Suprapubic skin (tissue), 4 donors: ENCODE results near the gene PRMT1. TPM values are rescaled to one million over a fixed set of nuclear protein-coding genes. Genes with fewer than 3 reads are reported as not detected.
"Not testable (repeated sequence)": the region's sequence is repeated elsewhere in the genome, so short reads cannot be mapped to it uniquely, and the experiment has no call there.

ENCODE experiments used
- DNase-seq, 2 donors: peaks; one replicate each; pipeline ENCODE4 v3.0.0-alpha.2; 2019; ENCODE audit warnings: low spot score in 2 of 2
- H3K27ac ChIP-seq: fragments of 200-600 bp; sonication (generic); one replicate; pipeline ENCODE4 v1.5.1; 2019
- H3K27me3 ChIP-seq: fragments of 200-600 bp; sonication (generic); one replicate; pipeline ENCODE4 v1.5.1; 2019
- H3K36me3 ChIP-seq: fragments of 200-600 bp; sonication (generic); one replicate; pipeline ENCODE4 v1.5.1; 2019
- H3K4me1 ChIP-seq: fragments of 200-600 bp; sonication (generic); one replicate; pipeline ENCODE4 v1.5.1; 2019
- H3K4me3 ChIP-seq: fragments of 200-600 bp; sonication (generic); one replicate; pipeline ENCODE4 v1.5.1; 2019; ENCODE audit warnings: mild to moderate bottlenecking
- H3K9me3 ChIP-seq: fragments of 200-600 bp; sonication (generic); one replicate; pipeline ENCODE4 v1.5.1; 2019
- EP300 ChIP-seq: sonication (generic); formaldehyde crosslinking; IDR thresholded peaks from one replicate; pipeline ENCODE4 v1.6.1; 2017; ENCODE audit warnings: antibody characterized with exemption
- POLR2A ChIP-seq, 2 donors: fragments of 450-650 bp; IDR thresholded peaks; one replicate each; pipeline ENCODE4 v1.6.1; 2017; ENCODE audit warnings: antibody characterized with exemption in 2 of 2, mild to moderate bottlenecking in 2 of 2, moderate library complexity in 2 of 2
- POLR2AphosphoS5 ChIP-seq, 3 donors: sonication (generic); formaldehyde crosslinking; IDR thresholded peaks; one replicate each; pipeline ENCODE4 v1.6.1; 2017; ENCODE audit warnings: antibody characterized with exemption in 3 of 3
- WGBS: methylation state at CpG from one replicate; pipeline ENCODE4 v1.1.5; 2018; 5-methylcytosine and 5-hydroxymethylcytosine counted together
- total RNA-seq, 4 donors: library from RNA; depleted of rRNA; stranded (reverse); fragments of >200 nt; gene quantifications; one replicate each; pipeline ENCODE4 v1.1.0, GENCODE V29; 2016
- TF ChIP-seq, protein P1 (sequence below), 2 donors: fragments of 200-600 bp in 1 of 2; fragments of 450-650 bp in 1 of 2; sonication (generic) in 1 of 2; IDR thresholded peaks; one replicate each; pipeline ENCODE4 v1.5.1; 2016 to 2019; ENCODE audit warnings: antibody characterized with exemption in 2 of 2, mild to moderate bottlenecking in 1 of 2, moderate library complexity in 1 of 2

Gene PRMT1
- total RNA-seq, 4 donors from 2014 or later: 101 to 142 (median 112) TPM

DNA sequence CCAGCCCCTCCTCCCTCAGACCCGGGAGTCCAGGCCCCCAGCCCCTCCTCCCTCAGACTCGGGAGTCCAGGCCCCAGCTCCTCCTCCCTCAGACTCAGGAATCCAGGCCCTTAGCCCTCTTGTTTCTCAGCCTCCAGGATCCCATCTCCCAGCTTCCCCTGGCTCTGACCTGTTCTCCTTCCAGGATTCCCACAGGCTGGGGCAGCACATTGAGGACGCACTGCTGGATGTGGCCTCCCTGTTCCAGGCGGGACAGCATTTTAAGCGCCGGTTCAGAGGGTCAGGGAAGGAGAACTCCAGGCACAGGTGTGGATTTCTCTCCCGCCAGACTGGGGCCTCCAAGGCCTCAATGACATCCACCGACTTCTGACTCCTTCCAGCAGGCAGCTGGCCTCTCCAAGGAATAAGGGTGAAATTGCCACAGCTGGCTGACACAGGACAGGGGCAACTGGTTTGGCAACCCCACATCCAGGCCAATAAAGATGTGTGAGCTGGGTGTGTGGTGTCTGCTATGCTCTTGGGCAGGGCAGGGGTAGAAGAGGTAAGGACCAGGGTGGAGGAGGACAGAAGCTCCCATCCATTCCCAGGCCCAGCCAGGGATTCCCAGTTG is 36.3 kb downstream of the PRMT1 start:
- peak overlapping the region; percentile 15 for H3K27ac ChIP-seq
- TF ChIP-seq POLR2A (IDR thresholded peaks at IDR 0.05) (no peak), EP300 (no peak), POLR2AphosphoS5 (IDR thresholded peaks at IDR 0.05) (no peak)
- TF ChIP-seq, protein P1, sequence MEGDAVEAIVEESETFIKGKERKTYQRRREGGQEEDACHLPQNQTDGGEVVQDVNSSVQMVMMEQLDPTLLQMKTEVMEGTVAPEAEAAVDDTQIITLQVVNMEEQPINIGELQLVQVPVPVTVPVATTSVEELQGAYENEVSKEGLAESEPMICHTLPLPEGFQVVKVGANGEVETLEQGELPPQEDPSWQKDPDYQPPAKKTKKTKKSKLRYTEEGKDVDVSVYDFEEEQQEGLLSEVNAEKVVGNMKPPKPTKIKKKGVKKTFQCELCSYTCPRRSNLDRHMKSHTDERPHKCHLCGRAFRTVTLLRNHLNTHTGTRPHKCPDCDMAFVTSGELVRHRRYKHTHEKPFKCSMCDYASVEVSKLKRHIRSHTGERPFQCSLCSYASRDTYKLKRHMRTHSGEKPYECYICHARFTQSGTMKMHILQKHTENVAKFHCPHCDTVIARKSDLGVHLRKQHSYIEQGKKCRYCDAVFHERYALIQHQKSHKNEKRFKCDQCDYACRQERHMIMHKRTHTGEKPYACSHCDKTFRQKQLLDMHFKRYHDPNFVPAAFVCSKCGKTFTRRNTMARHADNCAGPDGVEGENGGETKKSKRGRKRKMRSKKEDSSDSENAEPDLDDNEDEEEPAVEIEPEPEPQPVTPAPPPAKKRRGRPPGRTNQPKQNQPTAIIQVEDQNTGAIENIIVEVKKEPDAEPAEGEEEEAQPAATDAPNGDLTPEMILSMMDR (IDR thresholded peaks at IDR 0.05): no peak
- DNase-seq: no peak
- H3K27me3 ChIP-seq: no peaks in the 10 kb centered on the region
- no peak overlapping the region for H3K4me3 ChIP-seq
- H3K9me3 ChIP-seq: no peaks in the 10 kb centered on the region
- peaks cover 11% of the 10 kb centered on the region for H3K4me1 ChIP-seq
- whole genome bisulfite sequencing: 61% methylated on average over 5 of the region's 8 CpGs
- no peaks in the 10 kb centered on the region for H3K36me3 ChIP-seq

DNA sequence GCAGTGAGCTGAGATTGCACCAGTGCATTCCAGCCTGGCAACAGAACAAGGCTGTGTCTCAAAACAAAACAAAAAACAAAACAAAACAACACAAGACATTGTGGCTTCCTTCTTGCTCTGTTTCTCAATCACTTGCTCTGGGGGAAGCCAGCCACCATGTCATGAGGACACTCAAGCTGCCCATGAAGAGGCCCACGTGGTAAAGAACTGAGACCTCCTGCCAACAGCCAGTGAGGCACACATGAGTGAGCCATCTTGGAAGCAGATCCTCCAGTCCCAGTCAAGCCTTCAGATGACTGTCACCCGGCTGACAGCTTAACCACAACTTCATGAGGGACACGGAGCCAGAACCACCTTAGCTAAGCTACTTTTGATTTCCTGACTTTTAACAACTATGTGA is 39.1 kb downstream of the PRMT1 start:
- WGBS: 78% methylated on average over 3 of the region's 3 CpGs
- Histone ChIP-seq H3K4me1 (peaks cover 11% of the 10 kb centered on the region), H3K27me3 (no peaks in the 10 kb centered on the region), H3K4me3 (no peak overlapping the region), H3K36me3 (no peaks in the 10 kb centered on the region), H3K27ac (no peak overlapping the region), H3K9me3 (no peaks in the 10 kb centered on the region)
- TF ChIP-seq, protein P1 (IDR thresholded peaks at IDR 0.05): no peak
- no peak for TF ChIP-seq POLR2AphosphoS5 (IDR thresholded peaks at IDR 0.05)
- no peak for DNase-seq

DNA sequence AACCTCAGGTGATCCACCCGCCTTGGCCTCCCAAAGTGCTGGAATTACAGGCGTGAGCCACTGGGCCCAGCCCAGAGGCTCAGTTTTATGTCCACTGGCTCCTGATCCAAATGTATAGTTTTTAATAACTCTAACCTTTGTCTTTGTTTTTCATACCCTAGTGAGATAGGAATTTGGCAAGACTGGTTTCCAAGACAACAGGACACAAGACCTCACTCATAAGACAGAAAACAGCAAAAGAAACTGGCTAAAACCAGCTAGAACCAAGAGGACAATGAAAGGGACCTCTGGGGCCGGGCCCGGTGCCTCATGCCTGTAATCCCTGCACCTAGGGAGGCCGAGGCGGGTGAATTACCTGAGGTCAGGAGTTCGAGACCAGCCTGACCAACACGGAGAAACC is 41.4 kb downstream of the PRMT1 start:
- 94% methylated on average over 8 of the region's 8 CpGs for WGBS
- H3K9me3 ChIP-seq: no peaks in the 10 kb centered on the region
- no peaks in the 10 kb centered on the region for H3K36me3 ChIP-seq
- no peak overlapping the region for H3K27ac ChIP-seq
- TF ChIP-seq EP300 (no peak), POLR2AphosphoS5 (IDR thresholded peaks at IDR 0.05) (no peak), POLR2A (IDR thresholded peaks at IDR 0.05) (no peak)
- TF ChIP-seq, protein P1 (IDR thresholded peaks at IDR 0.05): no peak
- H3K27me3 ChIP-seq: no peaks in the 10 kb centered on the region
- H3K4me3 ChIP-seq: no peak overlapping the region
- DNase-seq: no peak
- no peaks in the 10 kb centered on the region for H3K4me1 ChIP-seq

DNA sequence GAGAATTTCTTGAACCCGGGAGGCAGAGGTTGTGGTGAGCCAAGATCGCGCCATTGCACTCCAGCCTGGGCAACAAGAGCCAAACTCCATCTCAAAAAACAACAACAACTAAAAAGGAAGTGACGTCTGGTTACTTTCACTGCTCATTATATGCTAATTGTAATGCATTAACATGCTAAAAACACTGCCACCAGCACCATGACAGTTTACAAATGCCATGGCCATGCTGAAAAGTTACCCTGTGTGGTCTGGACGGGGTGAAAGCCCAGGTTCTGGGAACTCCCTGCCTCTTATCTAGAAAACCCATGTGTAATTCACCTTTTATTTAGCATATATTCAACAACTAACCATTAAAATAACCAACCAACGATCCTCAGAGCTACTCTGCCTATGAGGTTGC is 41.9 kb downstream of the PRMT1 start:
- no peaks in the 10 kb centered on the region for H3K36me3 ChIP-seq
- WGBS: 84% methylated on average over 6 of the region's 6 CpGs
- H3K27ac ChIP-seq: no peak overlapping the region
- no peak for DNase-seq
- no peaks in the 10 kb centered on the region for H3K9me3 ChIP-seq
- no peaks in the 10 kb centered on the region for H3K4me1 ChIP-seq
- TF ChIP-seq, protein P1 (IDR thresholded peaks at IDR 0.05): no peak
- no peak for TF ChIP-seq POLR2A (IDR thresholded peaks at IDR 0.05)
- no peak for TF ChIP-seq POLR2AphosphoS5 (IDR thresholded peaks at IDR 0.05)
- no peak for TF ChIP-seq EP300
- H3K4me3 ChIP-seq: no peak overlapping the region
- no peaks in the 10 kb centered on the region for H3K27me3 ChIP-seq

DNA sequence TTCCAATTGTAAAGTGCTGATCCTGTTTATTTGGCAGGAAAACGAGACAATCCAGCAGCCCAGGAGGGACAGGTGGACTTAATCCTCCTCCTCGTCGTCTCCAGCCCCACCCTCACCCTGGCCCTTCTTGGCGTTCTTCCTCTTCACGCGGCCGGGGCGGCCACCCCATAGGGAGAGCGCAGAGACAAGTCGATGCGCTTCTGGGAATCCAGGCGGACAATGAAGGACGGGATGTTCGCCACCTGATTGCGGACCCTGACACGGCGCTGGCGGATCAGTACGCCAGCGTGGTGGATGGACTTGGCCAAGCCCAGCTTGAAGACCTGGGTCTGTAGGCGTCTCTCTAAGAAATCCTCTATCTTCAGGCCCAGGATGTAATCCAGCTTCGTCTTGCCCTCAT is 42.3 kb downstream of the PRMT1 start:
- not testable (repeated sequence) for DNase-seq, H3K9me3 ChIP-seq
- WGBS: 82% methylated on average over 22 of the region's 22 CpGs

More for the DNA sequence above, 42.3 kb downstream of the PRMT1 start:
- H3K27me3 ChIP-seq, H3K4me3 ChIP-seq, H3K36me3 ChIP-seq, H3K4me1 ChIP-seq, H3K27ac ChIP-seq: not testable (repeated sequence)
